ENCODE measurements around the gene PPP5C. TPM values are rescaled to one million over a fixed set of nuclear protein-coding genes. Genes with fewer than 3 reads are reported as not detected.

Gene PPP5C
- total RNA-seq, 1 experiment from 2014 or later = 102 TPM

- H3K9me3 ChIP-seq (ENCODE audit: control insufficient read depth in 1 of 2, insufficient read depth in 1 of 2, low read depth in 1 of 2, low read length in 2 of 2) = no peaks in the 10 kb centered on the region
- no peaks in the 10 kb centered on the region for H3K79me2 ChIP-seq (ENCODE audit: insufficient read depth, low read length)
- H3K9ac ChIP-seq (ENCODE audit: low read length) = no peak overlapping the region
- POLR2A ChIA-PET = no interaction called here
- no peak overlapping the region for H3K4me3 ChIP-seq (replicated peaks in 1 of 2; ENCODE audit: low read depth in 1 of 2, low read length in 2 of 2)
- no peaks in the 10 kb centered on the region for H3K36me3 ChIP-seq (ENCODE audit: control insufficient read depth in 1 of 2, insufficient read depth in 2 of 2, low read length in 2 of 2)
- CTCF ChIA-PET = no interaction called here
- no TSS peak for BruUV-seq (replicated peaks)
- H3K4me2 ChIP-seq (ENCODE audit: low read length) = no peak overlapping the region
- no peaks in the 10 kb centered on the region for H4K20me1 ChIP-seq (ENCODE audit: insufficient read depth)
- no peaks in the 10 kb centered on the region for H3K27me3 ChIP-seq (ENCODE audit: insufficient read depth, low read length)
- TF ChIP-seq YY1 (IDR thresholded peaks at IDR 0.05; ENCODE audit: extremely low read depth, insufficient replicate concordance, low read depth, low read length) (no peak), ELF1 (IDR thresholded peaks at IDR 0.05; ENCODE audit: borderline replicate concordance, low read depth) (no peak), SIN3A (IDR thresholded peaks at IDR 0.05; ENCODE audit: low read depth) (no peak), FOSL1 (IDR thresholded peaks at IDR 0.05; ENCODE audit: low read depth) (no peak)
- intact Hi-C loops (cut with micrococcal nuclease) = no loop called here
- RAD21 ChIA-PET (ENCODE audit: low non-redundant PET in 1 of 2, low total read pairs in 2 of 2, uncharacterized antibody in 2 of 2, unreplicated experiment in 2 of 2) = no interaction called here
- no peak overlapping the region for H2AFZ ChIP-seq (ENCODE audit: low read depth, low read length, poor library complexity, severe bottlenecking)
- H3K4me1 ChIP-seq (ENCODE audit: control insufficient read depth in 1 of 2, insufficient read depth in 2 of 2, low read length in 2 of 2) = no peaks in the 10 kb centered on the region
- DNase-seq (ENCODE audit: low read depth, low spot score) (no peak), ATAC-seq (no peak)
- no peak overlapping the region for H3K27ac ChIP-seq (ENCODE audit: low read depth, low read length)
- H3K9me2 ChIP-seq (ENCODE audit: insufficient read depth) = no peaks in the 10 kb centered on the region
Observed at GRCh38 chr19:46427518-46428045, 80.7 kb downstream of the PPP5C start.

DNA sequence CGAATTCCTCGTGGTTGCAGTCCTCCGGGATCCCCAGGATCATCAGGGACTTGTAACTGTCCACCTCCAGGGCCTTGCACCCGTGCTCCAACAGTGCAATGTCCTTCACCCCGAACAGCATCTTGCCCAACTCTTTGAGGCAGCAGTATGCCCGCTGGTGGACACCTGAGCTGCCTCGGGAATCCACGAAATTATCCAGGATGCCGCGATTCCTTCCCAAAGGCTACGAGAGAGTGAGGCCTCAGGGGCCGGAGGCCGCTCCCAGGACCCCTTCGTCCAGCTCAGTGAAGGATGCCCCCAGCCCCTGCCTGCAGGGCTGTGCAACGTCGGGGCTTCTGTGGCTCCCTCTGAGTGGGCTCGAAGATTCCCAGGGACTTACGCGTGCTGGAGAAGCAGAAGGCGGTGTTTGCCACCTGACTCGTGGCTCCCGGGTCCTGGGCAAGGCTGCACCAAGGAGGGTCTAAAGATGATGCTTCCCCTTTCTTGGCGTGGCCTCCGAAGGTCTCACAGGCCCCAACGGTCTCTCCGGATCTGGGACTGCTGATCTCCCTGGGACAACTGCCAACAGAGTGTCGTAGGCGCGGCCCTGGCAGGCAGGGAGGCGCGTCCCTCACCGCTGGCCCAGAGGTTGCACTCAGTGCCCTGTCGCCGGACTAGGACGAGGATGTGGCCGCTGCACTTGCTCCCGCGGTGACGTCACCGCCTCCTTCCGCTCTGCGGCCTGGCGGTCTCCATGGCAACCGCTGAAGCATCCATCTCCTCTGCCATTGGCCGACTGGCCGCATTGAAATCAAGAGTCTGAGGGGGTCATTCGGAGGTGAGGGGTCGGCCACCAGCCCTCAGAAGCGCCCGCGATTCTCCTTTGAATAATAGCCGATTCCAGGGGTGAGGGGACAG is 81.6 kb downstream of the PPP5C start, which contains the start of gene PNMA8C:
Gene PNMA8C (minus strand): TSS at position 698 of the 897 bp plus-strand sequence. CDS start 577 bp downstream, at position 121.
- ChIA-PET CTCF (no interaction called here), POLR2A (no interaction called here), RAD21 (ENCODE audit: low non-redundant PET in 1 of 2, low total read pairs in 2 of 2, uncharacterized antibody in 2 of 2, unreplicated experiment in 2 of 2) (no interaction called here)
- H2AFZ ChIP-seq (ENCODE audit: low read depth, low read length, poor library complexity, severe bottlenecking) = no peak within 1 kb of the TSS
- no peaks in the 10 kb centered on the region for H3K9me2 ChIP-seq (ENCODE audit: insufficient read depth)
- no peaks in the 10 kb centered on the region for H3K79me2 ChIP-seq (ENCODE audit: insufficient read depth, low read length)
- H3K36me3 ChIP-seq (ENCODE audit: control insufficient read depth in 1 of 2, insufficient read depth in 2 of 2, low read length in 2 of 2) = no peaks in the 10 kb centered on the region
- H3K4me3 ChIP-seq (replicated peaks in 1 of 2; ENCODE audit: low read depth in 1 of 2, low read length in 2 of 2) = no peak within 1 kb of the TSS
- ATAC-seq = peak; percentile 42; the same call in 1 of the 2 replicates
- H3K4me2 ChIP-seq (ENCODE audit: low read length) = no peak within 1 kb of the TSS
- no TSS peak for BruUV-seq (replicated peaks)
- no peaks in the 10 kb centered on the region for H4K20me1 ChIP-seq (ENCODE audit: insufficient read depth)
- no peaks in the 10 kb centered on the region for H3K27me3 ChIP-seq (ENCODE audit: insufficient read depth, low read length)
- no peak for DNase-seq (ENCODE audit: low read depth, low spot score)
- H3K9ac ChIP-seq (ENCODE audit: low read length) = no peak within 1 kb of the TSS
- intact Hi-C loops (cut with micrococcal nuclease) = no loop called here
- H3K27ac ChIP-seq (ENCODE audit: low read depth, low read length) = no peak within 1 kb of the TSS
- no peaks in the 10 kb centered on the region for H3K9me3 ChIP-seq (ENCODE audit: control insufficient read depth in 1 of 2, insufficient read depth in 1 of 2, low read depth in 1 of 2, low read length in 2 of 2)
- H3K4me1 ChIP-seq (ENCODE audit: control insufficient read depth in 1 of 2, insufficient read depth in 2 of 2, low read length in 2 of 2) = no peaks in the 10 kb centered on the region
- no peak for TF ChIP-seq JUND (IDR thresholded peaks at IDR 0.05)
- TF ChIP-seq ZNF274 (IDR thresholded peaks at IDR 0.05; ENCODE audit: low read depth, low read length) = no peak
- no peak for TF ChIP-seq EZH2 (IDR thresholded peaks at IDR 0.05)
- TF ChIP-seq FOSL1 (IDR thresholded peaks at IDR 0.05; ENCODE audit: low read depth) = no peak
- TF ChIP-seq POLR2A (IDR thresholded peaks at IDR 0.05; ENCODE audit: borderline replicate concordance, extremely low read depth, insufficient read depth, insufficient read length) = no peak
- TF ChIP-seq CEBPB (IDR thresholded peaks at IDR 0.05; ENCODE audit: low read depth) = no peak
- TF ChIP-seq REST (IDR thresholded peaks at IDR 0.05; ENCODE audit: low read depth) = no peak
- no peak for TF ChIP-seq SRF (IDR thresholded peaks at IDR 0.05; ENCODE audit: low read depth)
- no peak for TF ChIP-seq TCF7L2 (IDR thresholded peaks at IDR 0.05; ENCODE audit: borderline replicate concordance, extremely low read depth, insufficient read depth, insufficient read length)
- no peak for TF ChIP-seq YY1 (IDR thresholded peaks at IDR 0.05; ENCODE audit: extremely low read depth, insufficient replicate concordance, low read depth, low read length)
- TF ChIP-seq EZH2phosphoT487 (IDR thresholded peaks at IDR 0.05; ENCODE audit: borderline replicate concordance) = no peak
- TF ChIP-seq, protein P1, sequence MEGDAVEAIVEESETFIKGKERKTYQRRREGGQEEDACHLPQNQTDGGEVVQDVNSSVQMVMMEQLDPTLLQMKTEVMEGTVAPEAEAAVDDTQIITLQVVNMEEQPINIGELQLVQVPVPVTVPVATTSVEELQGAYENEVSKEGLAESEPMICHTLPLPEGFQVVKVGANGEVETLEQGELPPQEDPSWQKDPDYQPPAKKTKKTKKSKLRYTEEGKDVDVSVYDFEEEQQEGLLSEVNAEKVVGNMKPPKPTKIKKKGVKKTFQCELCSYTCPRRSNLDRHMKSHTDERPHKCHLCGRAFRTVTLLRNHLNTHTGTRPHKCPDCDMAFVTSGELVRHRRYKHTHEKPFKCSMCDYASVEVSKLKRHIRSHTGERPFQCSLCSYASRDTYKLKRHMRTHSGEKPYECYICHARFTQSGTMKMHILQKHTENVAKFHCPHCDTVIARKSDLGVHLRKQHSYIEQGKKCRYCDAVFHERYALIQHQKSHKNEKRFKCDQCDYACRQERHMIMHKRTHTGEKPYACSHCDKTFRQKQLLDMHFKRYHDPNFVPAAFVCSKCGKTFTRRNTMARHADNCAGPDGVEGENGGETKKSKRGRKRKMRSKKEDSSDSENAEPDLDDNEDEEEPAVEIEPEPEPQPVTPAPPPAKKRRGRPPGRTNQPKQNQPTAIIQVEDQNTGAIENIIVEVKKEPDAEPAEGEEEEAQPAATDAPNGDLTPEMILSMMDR (IDR thresholded peaks at IDR 0.05 in 2 of 3, conservative IDR thresholded peaks at IDR 0.05 in 1 of 3; ENCODE audit: borderline replicate concordance in 1 of 3, insufficient read depth in 1 of 3, low read depth in 2 of 3, low read length in 2 of 3) = no peak

Data from HCT116 (cell line).